Muscle layer of duodenum (tissue), 2 donors: ENCODE results near the gene PKD1.
"Not testable (repeated sequence)": the region's sequence is repeated elsewhere in the genome, so short reads cannot be mapped to it uniquely, and the experiment has no call there.

Experiments
- H3K27ac ChIP-seq: one replicate; pipeline ENCODE4 v1.7.0; 2013; ENCODE audit warnings: mild to moderate bottlenecking, low read length
- H3K27me3 ChIP-seq: one replicate; pipeline ENCODE4 v1.7.0; 2013; ENCODE audit warnings: low read depth, mild to moderate bottlenecking, control low read depth, low read length
- H3K36me3 ChIP-seq, 2 donors: one replicate each; pipeline ENCODE4 v1.7.0; 2013; ENCODE audit warnings: low read length in 2 of 2, control low read depth in 1 of 2, mild to moderate bottlenecking in 1 of 2; ENCODE audit not compliant: insufficient read depth in 2 of 2, control insufficient read depth in 1 of 2
- H3K4me1 ChIP-seq, 2 donors: one replicate each; pipeline ENCODE4 v1.7.0; 2013; ENCODE audit warnings: low read length in 2 of 2, mild to moderate bottlenecking in 2 of 2, control low read depth in 1 of 2, moderate library complexity in 1 of 2; ENCODE audit not compliant: insufficient read depth in 2 of 2, control insufficient read depth in 1 of 2
- H3K4me3 ChIP-seq, 2 donors: one replicate each; pipeline ENCODE4 v1.7.0; 2013; ENCODE audit warnings: low read length in 2 of 2, low read depth in 1 of 2, mild to moderate bottlenecking in 1 of 2
- H3K9me3 ChIP-seq, 2 donors: one replicate each; pipeline ENCODE4 v1.7.0; 2013; ENCODE audit warnings: low read length in 2 of 2, control low read depth in 1 of 2, mild to moderate bottlenecking in 1 of 2; ENCODE audit not compliant: control insufficient read depth in 1 of 2
- donor health status: healthy.

The PKD1 gene

GRCh38 chr16:2126928-2127556 is 8.7 kb downstream of the PKD1 start:
- H3K4me3 ChIP-seq, result peak overlapping the region in 1 of 2 donors; percentile 4
- not testable (repeated sequence) for H3K9me3 ChIP-seq, H3K36me3 ChIP-seq, H3K27ac ChIP-seq, H3K27me3 ChIP-seq
- H3K4me1 ChIP-seq, result peaks cover 0 to 41% of the 10 kb centered on the region in 2 donors

GRCh38 chr16:2126161-2126743 is 9.4 kb downstream of the PKD1 start:
- H3K27ac ChIP-seq, H3K27me3 ChIP-seq, H3K36me3 ChIP-seq, H3K9me3 ChIP-seq: not testable (repeated sequence)
- Histone ChIP-seq H3K4me1 (peaks cover 0 to 45% of the 10 kb centered on the region in 2 donors), H3K4me3 (peak overlapping the region in 1 of 2 donors; percentile 47)

DNA sequence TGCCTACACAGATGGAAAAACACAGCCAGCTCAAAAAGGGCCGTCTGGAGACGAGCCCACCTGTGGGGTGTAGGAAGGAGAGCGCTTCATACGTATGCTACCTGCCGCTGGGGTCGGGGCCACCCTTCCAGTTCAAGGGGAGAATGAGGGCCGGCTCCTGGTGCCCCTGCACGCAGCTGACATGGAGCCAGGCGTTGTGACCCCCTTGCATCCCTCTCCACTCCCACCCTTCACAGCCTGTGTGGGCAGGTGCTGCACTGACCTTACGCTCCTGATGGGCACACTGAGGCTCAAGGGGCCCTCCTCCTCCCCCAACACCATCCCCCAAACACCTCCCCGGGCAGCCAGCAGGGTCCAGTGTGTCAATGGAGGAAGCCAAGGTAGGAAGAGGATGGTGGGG is 10.1 kb downstream of the PKD1 start:
- H3K36me3 ChIP-seq, H3K27me3 ChIP-seq, H3K9me3 ChIP-seq: not testable (repeated sequence)
- Histone ChIP-seq H3K4me1 (peaks cover 0 to 45% of the 10 kb centered on the region in 2 donors), H3K27ac (peak overlapping the region; percentile 69), H3K4me3 (peak overlapping the region in 1 of 2 donors; percentile 47)

DNA sequence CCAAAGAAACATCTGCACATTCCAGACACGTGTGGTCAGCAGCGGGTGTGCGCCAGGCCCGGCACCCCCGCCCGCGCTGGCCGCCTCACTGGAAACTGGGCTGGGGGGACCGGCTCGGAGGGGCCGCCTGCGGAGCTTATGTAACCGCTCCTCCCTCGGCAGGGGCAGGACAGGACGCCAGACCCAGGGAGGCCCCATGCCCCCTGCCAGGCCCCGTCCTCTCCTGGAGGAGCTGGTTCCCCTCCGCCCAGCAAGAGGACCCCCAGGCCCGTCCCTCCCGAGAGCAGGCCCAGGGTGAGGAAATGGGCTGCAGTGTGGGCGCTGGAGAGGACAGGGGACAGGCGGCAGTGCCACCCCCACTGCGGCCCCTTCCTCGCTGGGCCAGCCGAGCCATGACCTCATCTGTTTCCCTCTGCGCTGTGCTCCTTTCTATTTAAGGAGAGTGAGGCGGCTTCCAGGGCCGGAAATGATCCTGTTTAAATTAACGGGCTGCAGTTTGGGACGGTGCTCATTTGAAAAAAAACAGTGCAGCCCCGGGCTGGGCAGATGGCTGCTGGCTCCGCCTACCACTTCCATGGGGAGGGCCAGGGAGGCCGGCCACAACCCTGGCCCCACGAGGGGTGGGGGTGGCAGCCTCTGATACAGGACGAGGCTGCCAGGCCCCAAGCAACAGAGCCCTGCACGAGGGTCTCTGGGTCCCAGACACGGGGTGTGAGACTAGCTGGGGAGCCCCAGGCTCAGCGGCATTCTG is 10.8 kb downstream of the PKD1 start:
- not testable (repeated sequence) for H3K36me3 ChIP-seq, H3K27me3 ChIP-seq, H3K9me3 ChIP-seq
- peak overlapping the region; percentile 69 for H3K27ac ChIP-seq
- H3K4me1 ChIP-seq, result peaks cover 0 to 45% of the 10 kb centered on the region in 2 donors
- peak overlapping the region in 1 of 2 donors; percentile 47 for H3K4me3 ChIP-seq

- peak overlapping the region in 1 of 2 donors; percentile 47 for H3K4me3 ChIP-seq
Observed at GRCh38 chr16:2124377-2124693, 11.4 kb downstream of the PKD1 start.

GRCh38 chr16:2123706-2124376 is 11.9 kb downstream of the PKD1 start:
- H3K36me3 ChIP-seq, H3K9me3 ChIP-seq, H3K27me3 ChIP-seq, H3K27ac ChIP-seq: not testable (repeated sequence)
- peak overlapping the region in 1 of 2 donors; percentile 47 for H3K4me3 ChIP-seq
- peaks cover 0 to 43% of the 10 kb centered on the region in 2 donors for H3K4me1 ChIP-seq

More at GRCh38 chr16:2124377-2124693, 11.4 kb downstream of the PKD1 start:
- not testable (repeated sequence) for H3K27me3 ChIP-seq, H3K9me3 ChIP-seq, H3K36me3 ChIP-seq, H3K27ac ChIP-seq
- peaks cover 0 to 43% of the 10 kb centered on the region in 2 donors for H3K4me1 ChIP-seq

- not testable (repeated sequence) for H3K9me3 ChIP-seq, H3K27me3 ChIP-seq, H3K27ac ChIP-seq, H3K36me3 ChIP-seq
- H3K4me3 ChIP-seq, result peak overlapping the region in 1 of 2 donors; percentile 28
- H3K4me1 ChIP-seq, result peaks cover 0 to 40% of the 10 kb centered on the region in 2 donors
Observed at GRCh38 chr16:2122934-2123683, 12.6 kb downstream of the PKD1 start.

GRCh38 chr16:2122429-2122828 is 13.3 kb downstream of the PKD1 start:
- no peaks in the 10 kb centered on the region for H3K36me3 ChIP-seq
- no peaks in the 10 kb centered on the region for H3K9me3 ChIP-seq
- no peaks in the 10 kb centered on the region for H3K27me3 ChIP-seq
- H3K4me1 ChIP-seq, result peaks cover 0 to 40% of the 10 kb centered on the region in 2 donors
- no peak overlapping the region for H3K27ac ChIP-seq
- peak overlapping the region in 1 of 2 donors; percentile 28 for H3K4me3 ChIP-seq

GRCh38 chr16:2121853-2122252 is 13.8 kb downstream of the PKD1 start:
- Histone ChIP-seq H3K4me3 (peak overlapping the region in 1 of 2 donors; percentile 28), H3K27me3 (no peaks in the 10 kb centered on the region), H3K4me1 (peaks cover 0 to 38% of the 10 kb centered on the region in 2 donors), H3K9me3 (no peaks in the 10 kb centered on the region), H3K27ac (no peak overlapping the region), H3K36me3 (no peaks in the 10 kb centered on the region)

DNA sequence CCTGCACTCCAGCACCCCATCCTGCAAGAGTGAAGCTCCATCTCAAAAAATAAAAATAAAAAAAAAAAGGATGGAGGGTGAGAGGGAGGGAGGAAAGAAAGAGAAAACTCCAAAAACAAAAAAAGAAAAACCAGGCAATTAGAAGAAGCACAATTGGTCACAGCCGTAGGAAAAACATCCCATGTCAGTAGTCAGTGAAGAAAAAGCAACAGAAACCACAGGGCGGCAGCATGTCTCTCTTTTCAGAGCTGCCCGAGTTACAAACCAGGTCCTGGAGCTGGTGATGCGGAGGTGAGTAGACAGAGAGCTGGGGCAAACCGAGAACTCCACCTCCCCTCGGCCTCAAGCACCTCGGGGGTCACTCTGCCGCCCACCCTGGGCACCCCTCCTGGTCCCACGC is 14.4 kb downstream of the PKD1 start:
- not testable (repeated sequence) for H3K36me3 ChIP-seq, H3K9me3 ChIP-seq, H3K27me3 ChIP-seq, H3K27ac ChIP-seq
- Histone ChIP-seq H3K4me3 (peak overlapping the region in 1 of 2 donors; percentile 28), H3K4me1 (peaks cover 0 to 34% of the 10 kb centered on the region in 2 donors)
